GM12801 (cell line): ENCODE data around the gene GATAD2B.

ENCODE experiments used
- TF ChIP-seq, protein P1 (sequence below): IDR thresholded peaks from one replicate; pipeline ENCODE4 v1.5.1; 2011; ENCODE audit warnings: control low read depth; ENCODE audit not compliant: insufficient read length; ENCODE audit errors: extremely low read depth

The GATAD2B gene

DNA sequence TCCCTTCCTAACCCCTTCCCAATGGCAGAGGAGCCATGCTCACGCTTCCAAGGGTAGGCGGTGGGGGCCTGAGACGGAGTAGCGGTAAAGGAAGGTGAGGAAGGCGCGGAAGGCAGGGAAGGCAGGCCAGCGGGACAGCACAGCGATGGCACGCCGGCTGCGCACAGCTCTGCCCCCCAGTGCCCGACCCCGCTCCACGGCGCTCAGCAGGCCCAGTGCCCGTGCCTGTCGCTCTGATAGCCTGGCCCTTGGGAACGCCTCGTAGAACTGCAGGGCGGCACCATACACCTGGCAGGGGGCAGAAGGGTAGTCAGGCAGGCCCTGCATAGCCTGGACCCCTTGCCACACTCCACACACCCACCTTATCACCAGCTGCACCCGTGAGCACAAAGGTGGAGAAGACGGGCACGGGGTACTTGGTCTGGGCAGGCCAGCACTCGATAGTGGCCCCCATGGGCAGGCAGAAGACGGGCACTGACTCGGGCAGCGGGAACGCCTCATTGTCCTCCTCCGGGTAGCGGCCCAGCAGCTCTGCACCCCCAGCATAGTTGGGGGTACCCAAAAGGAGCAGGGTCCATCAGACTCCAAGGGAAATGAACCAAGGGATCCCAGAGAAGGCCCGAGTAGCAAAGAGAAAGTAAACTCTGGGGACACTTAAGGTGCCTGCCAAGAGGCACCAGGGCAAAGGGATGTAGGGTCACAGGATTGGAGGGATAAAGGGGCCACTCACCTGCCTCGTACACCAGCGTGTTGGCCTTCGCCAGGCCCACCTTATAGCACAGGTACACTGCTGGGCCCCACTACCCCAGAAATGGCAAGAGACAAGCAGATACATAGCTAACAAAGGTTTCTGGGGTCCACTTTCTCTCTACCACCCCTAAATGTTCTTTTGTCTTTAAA lies 19.3 kb upstream of the GATAD2B start:
- TF ChIP-seq, protein P1, sequence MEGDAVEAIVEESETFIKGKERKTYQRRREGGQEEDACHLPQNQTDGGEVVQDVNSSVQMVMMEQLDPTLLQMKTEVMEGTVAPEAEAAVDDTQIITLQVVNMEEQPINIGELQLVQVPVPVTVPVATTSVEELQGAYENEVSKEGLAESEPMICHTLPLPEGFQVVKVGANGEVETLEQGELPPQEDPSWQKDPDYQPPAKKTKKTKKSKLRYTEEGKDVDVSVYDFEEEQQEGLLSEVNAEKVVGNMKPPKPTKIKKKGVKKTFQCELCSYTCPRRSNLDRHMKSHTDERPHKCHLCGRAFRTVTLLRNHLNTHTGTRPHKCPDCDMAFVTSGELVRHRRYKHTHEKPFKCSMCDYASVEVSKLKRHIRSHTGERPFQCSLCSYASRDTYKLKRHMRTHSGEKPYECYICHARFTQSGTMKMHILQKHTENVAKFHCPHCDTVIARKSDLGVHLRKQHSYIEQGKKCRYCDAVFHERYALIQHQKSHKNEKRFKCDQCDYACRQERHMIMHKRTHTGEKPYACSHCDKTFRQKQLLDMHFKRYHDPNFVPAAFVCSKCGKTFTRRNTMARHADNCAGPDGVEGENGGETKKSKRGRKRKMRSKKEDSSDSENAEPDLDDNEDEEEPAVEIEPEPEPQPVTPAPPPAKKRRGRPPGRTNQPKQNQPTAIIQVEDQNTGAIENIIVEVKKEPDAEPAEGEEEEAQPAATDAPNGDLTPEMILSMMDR = no peak

DNA sequence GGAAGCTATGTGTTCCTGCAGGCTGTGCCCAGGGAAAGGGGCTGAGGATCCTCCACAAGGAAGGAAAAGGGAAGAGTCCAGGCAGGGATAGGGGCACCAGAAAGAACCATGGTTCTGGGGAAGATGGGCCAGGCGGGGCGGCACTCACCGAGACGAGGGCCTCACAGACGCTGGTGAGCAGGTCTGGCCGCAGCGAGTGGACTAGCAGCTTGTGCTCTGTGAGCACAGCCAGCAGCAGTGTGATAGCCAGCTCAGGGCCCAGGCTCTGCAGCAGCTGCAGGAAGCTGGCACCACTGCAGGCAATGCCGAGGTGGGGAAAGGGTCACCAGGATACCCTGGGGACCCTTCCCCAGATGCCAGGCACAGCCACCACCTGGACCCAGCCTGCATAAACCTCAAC lies 18.0 kb upstream of the GATAD2B start:
- TF ChIP-seq, protein P1 = no peak

DNA sequence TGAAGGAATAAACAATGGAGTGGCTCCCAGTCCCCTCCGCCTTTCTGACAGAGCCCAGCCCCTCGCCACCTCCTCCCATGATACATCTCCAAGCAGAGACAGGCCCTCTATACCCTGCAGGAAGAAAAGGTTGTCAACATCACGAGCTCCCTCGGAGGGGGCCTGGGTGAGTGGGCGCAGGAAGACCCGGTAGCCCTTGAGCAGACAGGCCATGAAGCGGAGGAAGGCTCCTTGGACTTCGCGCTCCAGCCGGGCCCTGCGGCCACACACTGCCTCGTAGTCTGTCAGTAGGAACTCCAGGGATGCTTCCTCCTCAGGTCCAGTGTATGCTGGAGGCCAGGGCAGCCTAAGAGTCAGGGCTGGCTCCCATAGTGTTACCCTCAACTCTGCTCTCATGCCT lies 16.7 kb upstream of the GATAD2B start:
- TF ChIP-seq, protein P1 = no peak

DNA sequence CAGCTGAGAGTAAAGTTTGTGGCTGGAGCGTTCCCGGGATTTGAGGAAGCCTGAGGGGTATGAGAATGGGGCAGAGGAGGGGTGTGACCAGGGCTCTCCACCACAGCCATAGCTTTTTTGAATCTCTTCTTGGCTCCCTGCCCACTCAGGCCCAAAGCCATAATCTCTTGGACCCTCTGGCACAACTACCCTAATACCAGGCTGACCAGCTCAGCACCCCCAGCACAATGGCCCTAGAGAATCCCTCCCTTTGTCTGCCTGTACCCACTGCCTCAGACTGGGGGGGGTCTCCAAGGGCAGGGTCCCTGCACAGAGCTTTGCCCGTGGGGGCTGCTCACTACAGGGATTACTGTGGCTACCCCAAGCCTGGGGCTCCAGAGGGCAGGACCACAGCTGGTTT lies 16.2 kb upstream of the GATAD2B start:
- TF ChIP-seq, protein P1 = no peak

DNA sequence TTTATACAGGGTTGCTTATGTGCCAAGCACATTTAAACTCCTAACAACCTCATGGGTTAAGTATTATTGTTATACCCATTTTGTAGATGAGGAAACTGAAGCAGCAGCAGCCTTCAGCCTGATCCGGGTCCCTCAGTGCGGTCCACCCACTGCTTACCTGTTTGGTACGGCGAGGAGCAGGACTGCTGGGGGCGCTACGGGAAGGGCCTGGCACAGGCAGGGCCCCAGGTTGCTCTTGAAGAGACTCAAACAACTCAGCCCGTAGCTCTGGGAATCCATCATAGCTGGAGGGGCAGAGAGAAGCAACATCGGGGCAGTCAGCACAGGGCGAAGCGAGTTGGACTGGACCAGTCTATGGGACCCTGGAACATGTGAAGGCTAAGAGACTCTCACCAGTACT lies 14.6 kb upstream of the GATAD2B start:
- TF ChIP-seq, protein P1 = no peak

DNA sequence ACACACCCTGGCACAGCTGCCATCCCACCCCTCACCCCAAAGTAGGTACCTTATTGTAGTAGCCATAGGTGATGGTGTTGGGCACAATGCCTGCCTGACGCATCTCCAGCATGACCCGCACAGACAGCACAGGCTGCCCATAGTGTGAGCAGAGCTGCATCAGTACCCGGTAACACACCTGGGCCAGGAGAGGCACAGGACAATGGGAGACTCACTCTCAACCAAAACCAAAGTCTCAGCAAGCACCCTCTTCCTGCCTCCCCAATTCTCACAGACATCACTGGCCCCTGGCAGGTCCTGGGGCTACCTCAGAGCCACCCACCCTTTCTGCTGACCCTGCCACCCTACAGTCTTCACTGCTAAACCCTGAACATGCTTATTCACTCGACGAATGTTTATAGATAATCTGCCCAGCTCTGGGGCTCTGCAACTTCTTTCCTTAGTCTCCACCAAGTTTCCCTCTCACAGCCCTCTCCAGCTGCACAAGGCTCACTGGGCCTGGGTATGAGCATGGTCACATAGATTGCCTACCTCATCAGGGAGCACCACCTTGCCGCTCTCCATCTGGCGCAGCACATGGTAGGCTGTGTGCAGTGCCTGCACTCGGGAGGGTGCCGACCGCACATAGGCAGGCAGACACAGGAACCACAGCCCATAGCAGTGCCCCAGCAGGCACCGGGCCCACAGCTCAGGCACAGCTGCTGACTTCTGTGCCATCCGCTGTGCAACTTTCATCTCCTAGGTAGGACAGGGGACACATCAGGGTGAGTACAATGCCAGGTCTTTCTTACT lies 13.4 kb upstream of the GATAD2B start:
- TF ChIP-seq, protein P1 = no peak

DNA sequence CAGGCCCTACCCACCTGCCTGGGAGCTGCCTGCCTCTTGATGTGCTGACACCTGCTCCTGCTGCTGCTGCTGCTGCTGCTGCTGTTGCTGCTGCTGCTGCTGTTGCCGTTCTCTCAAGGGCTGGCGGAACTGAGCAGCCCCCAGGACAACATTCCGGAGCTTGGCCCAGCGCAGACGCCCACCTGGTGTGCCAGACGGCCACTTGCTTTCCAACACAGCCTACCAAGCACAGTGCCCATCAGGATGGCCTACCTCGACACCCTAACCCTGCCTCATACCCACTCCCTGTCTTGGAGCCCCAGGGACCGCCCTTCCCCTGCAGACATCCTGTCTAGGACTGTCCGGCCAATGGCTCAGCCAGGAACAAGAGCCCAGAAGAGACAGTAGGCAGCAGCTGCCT lies 12.0 kb upstream of the GATAD2B start:
- TF ChIP-seq, protein P1 = no peak
